Caco-2 (cell line): ENCODE results near the gene BABAM2. TPM values are rescaled to one million over a fixed set of nuclear protein-coding genes. Genes with fewer than 3 reads are reported as not detected.

Experiments
- BruUV-seq: library from RNA; stranded (reverse); fragments of 400-500 nt; replicated peaks from 2 replicates; lab custom pipeline; 2021; lab: Mats Ljungman, UMichigan
- CTCF ChIA-PET: fragments of 300-600 bp; sonication (Branson Sonifier 250); formaldehyde crosslinking; loops from one replicate; lab custom pipeline; 2022; ENCODE audit warnings: antibody characterized with exemption; lab: Charles Lee
- POLR2A ChIA-PET: fragments of 300-600 bp; sonication (Branson Sonifier 250); formaldehyde crosslinking; loops from one replicate; lab custom pipeline; 2022; ENCODE audit warnings: antibody characterized with exemption; lab: Charles Lee
- DNase-seq, 2 experiments: peaks; one replicate each; pipeline versions ENCODE4 v3.0.0 to v3.0.0-alpha.2; 2020 to 2022
- H3K27me3 ChIP-seq: replicated peaks from 2 replicates; pipeline ENCODE4 v1.6.0; 2011; ENCODE audit warnings: low read length; ENCODE audit not compliant: control insufficient read depth, insufficient read depth
- H3K36me3 ChIP-seq: 2 replicates; pipeline ENCODE4 v1.5.1; 2011; ENCODE audit warnings: low read length; ENCODE audit not compliant: control insufficient read depth, insufficient read depth
- H3K4me1 ChIP-seq: fragments of 250-450 bp; sonication (Bioruptor Pico); 2 replicates; pipeline ENCODE4 v1.5.1; 2020; ENCODE audit warnings: mild to moderate bottlenecking
- H3K4me3 ChIP-seq: 2 replicates; pipeline ENCODE4 v1.5.1; 2011; ENCODE audit warnings: low read depth, mild to moderate bottlenecking, control low read depth, low read length
- H3K9me3 ChIP-seq: fragments of 250-450 bp; sonication (Bioruptor Pico); 2 replicates; pipeline ENCODE4 v1.5.1; 2020; ENCODE audit warnings: mild to moderate bottlenecking, moderate library complexity
- H3K27ac Mint-ChIP-seq: one replicate; pipeline ENCODE4 v1.8.0; 2022; ENCODE audit warnings: mixed read lengths; ENCODE audit not compliant: unreplicated experiment
- H3K27me3 Mint-ChIP-seq: one replicate; pipeline ENCODE4 v1.8.0; 2022; ENCODE audit warnings: mixed read lengths; ENCODE audit not compliant: insufficient read depth, unreplicated experiment
- H3K36me3 Mint-ChIP-seq: one replicate; pipeline ENCODE4 v1.8.0; 2022; ENCODE audit warnings: mild to moderate bottlenecking, mixed read lengths; ENCODE audit not compliant: insufficient read depth, unreplicated experiment
- H3K4me1 Mint-ChIP-seq: one replicate; pipeline ENCODE4 v1.8.0; 2022; ENCODE audit warnings: low read depth, mixed read lengths; ENCODE audit not compliant: unreplicated experiment
- H3K4me3 Mint-ChIP-seq: one replicate; pipeline ENCODE4 v1.8.0; 2022; ENCODE audit warnings: mild to moderate bottlenecking, moderate library complexity, mixed read lengths; ENCODE audit not compliant: unreplicated experiment
- H3K9me3 Mint-ChIP-seq: one replicate; pipeline ENCODE4 v1.8.0; 2022; ENCODE audit warnings: mixed read lengths; ENCODE audit not compliant: unreplicated experiment
- CTCF ChIP-seq, 2 experiments: fragments of 200-600 bp in 1 of 2; IDR thresholded peaks; 1 replicate in 1 of 2; 2 replicates in 1 of 2; pipeline versions ENCODE4 v1.5.1 to v1.8.0; 2011 to 2022; ENCODE audit warnings: antibody characterized with exemption in 1 of 2, control low read depth in 1 of 2, inconsistent platforms in 1 of 2, low read depth in 1 of 2, low read length in 1 of 2, mild to moderate bottlenecking in 1 of 2, moderate library complexity in 1 of 2; ENCODE audit not compliant: insufficient read depth in 1 of 2, severe bottlenecking in 1 of 2, unreplicated experiment in 1 of 2
- intact Hi-C: fragments of 100-400 bp; cut with micrococcal nuclease; formaldehyde crosslinking; loops from one replicate; pipeline ENCODE4 v1.10.0; 2022; ENCODE audit not compliant: unreplicated experiment
- total RNA-seq: library from RNA; stranded (reverse); gene quantifications from 2 replicates; pipeline ENCODE4 v1.2.3, GENCODE V29; 2022

Gene BABAM2
- total RNA-seq, 1 experiment from 2014 or later = 57.3 TPM

GRCh38 chr2:28089486-28089885 is 199.0 kb downstream of the BABAM2 start:
- POLR2A ChIA-PET = no interaction called here

GRCh38 chr2:28093308-28093707 is 202.8 kb downstream of the BABAM2 start:
- Mint-ChIP-seq H3K27me3 (no peaks in the 10 kb centered on the region), H3K9me3 (no peaks in the 10 kb centered on the region), H3K36me3 (no peaks in the 10 kb centered on the region), H3K4me1 (peaks cover 10% of the 10 kb centered on the region), H3K27ac (no peak overlapping the region), H3K4me3 (no peak overlapping the region)
- intact Hi-C loops = no loop called here
- CTCF ChIA-PET = no interaction called here
- DNase-seq = no peak
- Histone ChIP-seq H3K4me1 (peaks cover 10% of the 10 kb centered on the region; the same call in 1 of the 2 replicates), H3K4me3 (no peak overlapping the region), H3K36me3 (no peaks in the 10 kb centered on the region), H3K9me3 (no peaks in the 10 kb centered on the region), H3K27me3 (no peaks in the 10 kb centered on the region)
- TF ChIP-seq CTCF (IDR thresholded peaks at IDR 0.05; ENCODE audit: insufficient read depth in 1 of 2, low read depth in 1 of 2, low read length in 1 of 2, severe bottlenecking in 1 of 2, unreplicated experiment in 1 of 2) = no peak
- POLR2A ChIA-PET = interaction anchor here (0.5 kb wide), 1 partner anchor 71 kb away, joined by 3 read pairs; no protein-coding TSS in a partner anchor
- no TSS peak for BruUV-seq

More at GRCh38 chr2:28089486-28089885, 199.0 kb downstream of the BABAM2 start:
- H3K27me3 Mint-ChIP-seq = no peaks in the 10 kb centered on the region
- H3K36me3 ChIP-seq = no peaks in the 10 kb centered on the region
- H3K4me1 Mint-ChIP-seq = peaks cover 13% of the 10 kb centered on the region
- no peaks in the 10 kb centered on the region for H3K27me3 ChIP-seq
- BruUV-seq = no TSS peak
- no peaks in the 10 kb centered on the region for H3K9me3 Mint-ChIP-seq
- H3K27ac Mint-ChIP-seq = no peak overlapping the region
- H3K4me1 ChIP-seq = peaks cover 10% of the 10 kb centered on the region; the same call in 1 of the 2 replicates
- intact Hi-C loops = no loop called here
- no peak overlapping the region for H3K4me3 ChIP-seq
- no peak for TF ChIP-seq CTCF (IDR thresholded peaks at IDR 0.05; ENCODE audit: insufficient read depth in 1 of 2, low read depth in 1 of 2, low read length in 1 of 2, severe bottlenecking in 1 of 2, unreplicated experiment in 1 of 2)
- CTCF ChIA-PET = no interaction called here
- no peaks in the 10 kb centered on the region for H3K36me3 Mint-ChIP-seq
- no peak for DNase-seq
- no peak overlapping the region for H3K4me3 Mint-ChIP-seq
- no peaks in the 10 kb centered on the region for H3K9me3 ChIP-seq

GRCh38 chr2:28093768-28094167 is 203.2 kb downstream of the BABAM2 start:
- no TSS peak for BruUV-seq
- CTCF ChIA-PET = no interaction called here
- no peaks in the 10 kb centered on the region for H3K27me3 ChIP-seq
- no peaks in the 10 kb centered on the region for H3K9me3 Mint-ChIP-seq
- no peak for TF ChIP-seq CTCF (IDR thresholded peaks at IDR 0.05; ENCODE audit: insufficient read depth in 1 of 2, low read depth in 1 of 2, low read length in 1 of 2, severe bottlenecking in 1 of 2, unreplicated experiment in 1 of 2)
- no peaks in the 10 kb centered on the region for H3K9me3 ChIP-seq
- no peaks in the 10 kb centered on the region for H3K36me3 ChIP-seq
- no peak overlapping the region for H3K4me3 ChIP-seq
- peaks cover 5% of the 10 kb centered on the region for H3K4me1 Mint-ChIP-seq
- H3K36me3 Mint-ChIP-seq = no peaks in the 10 kb centered on the region
- DNase-seq = no peak
- POLR2A ChIA-PET = no interaction called here
- no peaks in the 10 kb centered on the region for H3K27me3 Mint-ChIP-seq
- H3K4me1 ChIP-seq = peaks cover 8% of the 10 kb centered on the region; the same call in 1 of the 2 replicates
- no peak overlapping the region for H3K27ac Mint-ChIP-seq
- H3K4me3 Mint-ChIP-seq = no peak overlapping the region
- intact Hi-C loops = no loop called here
